H9 (cell line): ENCODE data around the gene NXPH1. TPM values are rescaled to one million over a fixed set of nuclear protein-coding genes. Genes with fewer than 3 reads are reported as not detected.

Source experiments
- DNase-seq: peaks from one replicate; pipeline ENCODE4 v3.0.0-alpha.2; 2017
- H2AFZ ChIP-seq: one replicate; pipeline ENCODE4 v1.6.1; 2013; ENCODE audit warnings: mild to moderate bottlenecking, low read length, control low read depth, moderate library complexity
- H2AK5ac ChIP-seq: 2 replicates; pipeline ENCODE4 v1.6.1; 2013; ENCODE audit warnings: low read length, control low read depth, mixed read lengths; ENCODE audit not compliant: insufficient read length
- H2BK120ac ChIP-seq: one replicate; pipeline ENCODE4 v1.6.1; 2013; ENCODE audit warnings: low read depth, mild to moderate bottlenecking, low read length, control low read depth, inconsistent platforms; ENCODE audit not compliant: poor library complexity, severe bottlenecking
- H2BK12ac ChIP-seq: 2 replicates; pipeline ENCODE4 v1.6.1; 2013; ENCODE audit warnings: low read length, control low read depth, mixed read lengths, low read depth; ENCODE audit not compliant: insufficient read length
- H2BK15ac ChIP-seq: 2 replicates; pipeline ENCODE4 v1.6.1; 2013; ENCODE audit warnings: low read depth, low read length, control low read depth
- H2BK20ac ChIP-seq: one replicate; pipeline ENCODE4 v1.6.1; 2013; ENCODE audit warnings: low read depth, mild to moderate bottlenecking, low read length, control low read depth, inconsistent platforms; ENCODE audit not compliant: poor library complexity, severe bottlenecking
- H2BK5ac ChIP-seq: 2 replicates; pipeline ENCODE4 v1.6.1; 2013; ENCODE audit warnings: low read length, control low read depth, mixed read lengths; ENCODE audit not compliant: insufficient read length
- H3K14ac ChIP-seq: 2 replicates; pipeline ENCODE4 v1.6.1; 2013; ENCODE audit warnings: low read length, control low read depth; ENCODE audit not compliant: insufficient read depth
- H3K18ac ChIP-seq: 2 replicates; pipeline ENCODE4 v1.6.1; 2013; ENCODE audit warnings: low read depth, mild to moderate bottlenecking, mixed read lengths, low read length, control low read depth; ENCODE audit not compliant: insufficient read length
- H3K23ac ChIP-seq: 2 replicates; pipeline ENCODE4 v1.6.1; 2013; ENCODE audit warnings: low read length, control low read depth, mixed read lengths, low read depth; ENCODE audit not compliant: insufficient read length
- H3K23me2 ChIP-seq: 2 replicates; pipeline ENCODE4 v1.6.1; 2013; ENCODE audit warnings: low read depth, mild to moderate bottlenecking, mixed read lengths, low read length, control low read depth; ENCODE audit not compliant: insufficient read length, poor library complexity, severe bottlenecking
- H3K27ac ChIP-seq: 2 replicates; pipeline ENCODE4 v1.5.1; 2013; ENCODE audit warnings: low read length, control low read depth, mixed read lengths, low read depth; ENCODE audit not compliant: insufficient read length
- H3K27me3 ChIP-seq: 2 replicates; pipeline ENCODE4 v1.6.1; 2013; ENCODE audit warnings: low read length, control low read depth, inconsistent platforms; ENCODE audit not compliant: insufficient read depth
- H3K4ac ChIP-seq: 2 replicates; pipeline ENCODE4 v1.6.1; 2013; ENCODE audit warnings: low read depth, mild to moderate bottlenecking, control low read depth, inconsistent platforms, low read length, moderate library complexity
- H3K4me1 ChIP-seq: 2 replicates; pipeline ENCODE4 v1.6.1; 2013; ENCODE audit warnings: low read length, control low read depth, inconsistent platforms; ENCODE audit not compliant: insufficient read depth
- H3K4me2 ChIP-seq: 2 replicates; pipeline ENCODE4 v1.6.1; 2013; ENCODE audit warnings: low read length, control low read depth, mixed read lengths; ENCODE audit not compliant: insufficient read length, insufficient read depth
- H3K56ac ChIP-seq: 2 replicates; pipeline ENCODE4 v1.6.1; 2013; ENCODE audit warnings: low read depth, mild to moderate bottlenecking, mixed read lengths, low read length, control low read depth; ENCODE audit not compliant: insufficient read length
- H3K79me1 ChIP-seq: 2 replicates; pipeline ENCODE4 v1.6.1; 2013; ENCODE audit warnings: low read depth, mild to moderate bottlenecking, moderate library complexity, low read length, control low read depth, inconsistent platforms; ENCODE audit not compliant: insufficient read depth, poor library complexity, severe bottlenecking
- H3K79me2 ChIP-seq: 2 replicates; pipeline ENCODE4 v1.6.1; 2013; ENCODE audit warnings: low read length, control low read depth, inconsistent platforms; ENCODE audit not compliant: insufficient read depth
- H3K9ac ChIP-seq: 2 replicates; pipeline ENCODE4 v1.6.1; 2013; ENCODE audit warnings: low read length, control low read depth, mixed read lengths; ENCODE audit not compliant: insufficient read length; ENCODE audit errors: extremely low read depth
- H3K9me3 ChIP-seq: one replicate; pipeline ENCODE4 v1.6.1; 2013; ENCODE audit warnings: low read depth, low read length, inconsistent platforms; ENCODE audit not compliant: control insufficient read depth
- H3T11ph ChIP-seq: one replicate; pipeline ENCODE4 v1.6.1; 2013; ENCODE audit warnings: mild to moderate bottlenecking, low read length, control low read depth, inconsistent platforms
- H4K20me1 ChIP-seq: one replicate; pipeline ENCODE4 v1.6.1; 2013; ENCODE audit not compliant: control insufficient read depth, insufficient read length, insufficient read depth
- H4K5ac ChIP-seq: 2 replicates; pipeline ENCODE4 v1.6.1; 2013; ENCODE audit warnings: low read depth, mild to moderate bottlenecking, mixed read lengths, low read length, control low read depth; ENCODE audit not compliant: insufficient read length
- H4K8ac ChIP-seq: replicated peaks from 2 replicates; pipeline ENCODE4 v1.6.1; 2013; ENCODE audit warnings: low read length, control low read depth, mixed read lengths, low read depth; ENCODE audit not compliant: insufficient read length
- H4K91ac ChIP-seq: 2 replicates; pipeline ENCODE4 v1.6.1; 2013; ENCODE audit warnings: low read depth, mild to moderate bottlenecking, moderate library complexity, mixed read lengths, low read length, control low read depth; ENCODE audit not compliant: insufficient read length
- H3K27ac Mint-ChIP-seq, 3 experiments: 2 replicates in 2 of 3; 3 replicates in 1 of 3; pipeline ENCODE4 v1.8.0; 2020 to 2021; ENCODE audit warnings: mixed read lengths in 3 of 3, mild to moderate bottlenecking in 1 of 3, moderate library complexity in 1 of 3
- H3K27me3 Mint-ChIP-seq: 2 replicates; pipeline ENCODE4 v1.8.0; 2021; ENCODE audit warnings: low read depth, mild to moderate bottlenecking, moderate library complexity, mixed read lengths
- H3K36me3 Mint-ChIP-seq, 3 experiments: 2 replicates in 2 of 3; 3 replicates in 1 of 3; pipeline ENCODE4 v1.8.0; 2020 to 2021; ENCODE audit warnings: low read depth in 3 of 3, mixed read lengths in 3 of 3; ENCODE audit not compliant: insufficient read depth in 1 of 3
- H3K4me1 Mint-ChIP-seq, 2 experiments: 2 replicates each; pipeline ENCODE4 v1.8.0; 2020; ENCODE audit warnings: mixed read lengths in 2 of 2
- H3K4me3 Mint-ChIP-seq, 2 experiments: 2 replicates in 1 of 2; 3 replicates in 1 of 2; pipeline ENCODE4 v1.8.0; 2020 to 2021; ENCODE audit warnings: mild to moderate bottlenecking in 2 of 2, mixed read lengths in 2 of 2, moderate library complexity in 1 of 2
- H3K9me3 Mint-ChIP-seq, 2 experiments: 2 replicates in 1 of 2; 3 replicates in 1 of 2; pipeline ENCODE4 v1.8.0; 2020; ENCODE audit warnings: mild to moderate bottlenecking in 2 of 2, mixed read lengths in 2 of 2, moderate library complexity in 1 of 2
- WGBS: extraction: QIAGEN DNeasy Blood & Tissue Kit; methylation state at CpG from one replicate; pipeline ENCODE4 v1.1.7; 2013; ENCODE audit warnings: missing lambda C conversion rate, low lambda C conversion rate, mixed read lengths; ENCODE audit not compliant: insufficient read length; ENCODE audit errors: extremely low coverage; 5-methylcytosine and 5-hydroxymethylcytosine counted together
- total RNA-seq: library from RNA; stranded (reverse); gene quantifications from 2 replicates; pipeline ENCODE4 v1.2.1, GENCODE V29; 2021
- TF ChIP-seq, protein P1 (sequence below): fragments of 200-600 bp; sonication (generic); conservative IDR thresholded peaks from 3 replicates; pipeline ENCODE4 v1.8.0; 2021; ENCODE audit warnings: antibody characterized with exemption, mild to moderate bottlenecking

Gene NXPH1
- total RNA-seq, 1 experiment from 2014 or later: 0.15 TPM

DNA sequence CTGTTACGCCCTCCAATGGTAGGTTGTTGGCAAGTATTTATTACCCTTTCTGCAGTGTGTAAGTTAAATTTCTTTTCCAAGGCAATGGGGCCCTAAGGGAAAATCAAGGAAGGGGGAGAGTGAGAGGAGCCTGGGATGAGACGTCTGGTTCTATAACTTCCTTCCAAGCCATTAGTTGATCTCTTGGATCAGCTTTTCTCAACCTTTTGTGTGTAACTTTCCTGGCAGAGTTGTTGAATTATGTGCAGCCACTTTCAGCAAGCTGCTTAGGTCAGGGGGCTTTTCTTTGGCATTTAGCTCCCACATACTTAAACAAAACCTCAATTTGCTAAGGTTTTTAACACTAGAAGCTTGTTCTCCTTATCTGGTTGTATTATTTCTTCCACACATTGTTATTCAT, 127.1 kb downstream of the NXPH1 start:
- Mint-ChIP-seq H3K36me3 (no peaks in the 10 kb centered on the region), H3K4me1 (peaks cover 23 to 27% of the 10 kb centered on the region in 2 experiments), H3K9me3 (no peaks in the 10 kb centered on the region), H3K4me3 (no peak overlapping the region), H3K27ac (no peak overlapping the region), H3K27me3 (no peaks in the 10 kb centered on the region)
- no peak overlapping the region for H2BK12ac ChIP-seq
- H4K8ac ChIP-seq: no peak overlapping the region
- H4K5ac ChIP-seq: no peak overlapping the region
- H2AFZ ChIP-seq: no peak overlapping the region
- H2BK15ac ChIP-seq: no peak overlapping the region
- H3K9me3 ChIP-seq: no peaks in the 10 kb centered on the region
- H3K4me2 ChIP-seq: no peak overlapping the region
- H3K79me1 ChIP-seq: no peaks in the 10 kb centered on the region
- no peak overlapping the region for H3K9ac ChIP-seq
- H2AK5ac ChIP-seq: no peak overlapping the region
- H4K20me1 ChIP-seq: no peaks in the 10 kb centered on the region
- peaks cover 6% of the 10 kb centered on the region; the same call in 1 of the 2 replicates for H3K4me1 ChIP-seq
- H3K23ac ChIP-seq: no peak overlapping the region
- H3K27me3 ChIP-seq: no peaks in the 10 kb centered on the region
- TF ChIP-seq, protein P1, sequence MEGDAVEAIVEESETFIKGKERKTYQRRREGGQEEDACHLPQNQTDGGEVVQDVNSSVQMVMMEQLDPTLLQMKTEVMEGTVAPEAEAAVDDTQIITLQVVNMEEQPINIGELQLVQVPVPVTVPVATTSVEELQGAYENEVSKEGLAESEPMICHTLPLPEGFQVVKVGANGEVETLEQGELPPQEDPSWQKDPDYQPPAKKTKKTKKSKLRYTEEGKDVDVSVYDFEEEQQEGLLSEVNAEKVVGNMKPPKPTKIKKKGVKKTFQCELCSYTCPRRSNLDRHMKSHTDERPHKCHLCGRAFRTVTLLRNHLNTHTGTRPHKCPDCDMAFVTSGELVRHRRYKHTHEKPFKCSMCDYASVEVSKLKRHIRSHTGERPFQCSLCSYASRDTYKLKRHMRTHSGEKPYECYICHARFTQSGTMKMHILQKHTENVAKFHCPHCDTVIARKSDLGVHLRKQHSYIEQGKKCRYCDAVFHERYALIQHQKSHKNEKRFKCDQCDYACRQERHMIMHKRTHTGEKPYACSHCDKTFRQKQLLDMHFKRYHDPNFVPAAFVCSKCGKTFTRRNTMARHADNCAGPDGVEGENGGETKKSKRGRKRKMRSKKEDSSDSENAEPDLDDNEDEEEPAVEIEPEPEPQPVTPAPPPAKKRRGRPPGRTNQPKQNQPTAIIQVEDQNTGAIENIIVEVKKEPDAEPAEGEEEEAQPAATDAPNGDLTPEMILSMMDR: peak; percentile 17; the same call in 1 of the 3 replicates
- no peak overlapping the region for H2BK20ac ChIP-seq
- no peaks in the 10 kb centered on the region for H3K23me2 ChIP-seq
- no peak overlapping the region for H4K91ac ChIP-seq
- H3K56ac ChIP-seq: no peak overlapping the region
- H3K18ac ChIP-seq: no peak overlapping the region
- no peak overlapping the region for H3T11ph ChIP-seq
- no peak overlapping the region for H2BK120ac ChIP-seq
- no peak overlapping the region for H3K14ac ChIP-seq
- no peaks in the 10 kb centered on the region for H3K79me2 ChIP-seq
- H3K4ac ChIP-seq: no peak overlapping the region
- no CpG with 5 or more reads among the region's 2 CpGs for WGBS
- DNase-seq: no peak
- H3K27ac ChIP-seq: no peak overlapping the region
- no peak overlapping the region for H2BK5ac ChIP-seq
